GM21515 (cell line): ENCODE results near the gene MATR3.
"Not testable (repeated sequence)": the region's sequence is repeated elsewhere in the genome, so short reads cannot be mapped to it uniquely, and the experiment has no call there.

Source experiments
- ATAC-seq: cut with Tn5 transposase; IDR thresholded peaks from one replicate; pipeline ENCODE4 v1.9.1; 2021; ENCODE audit not compliant: unreplicated experiment

Gene MATR3

DNA sequence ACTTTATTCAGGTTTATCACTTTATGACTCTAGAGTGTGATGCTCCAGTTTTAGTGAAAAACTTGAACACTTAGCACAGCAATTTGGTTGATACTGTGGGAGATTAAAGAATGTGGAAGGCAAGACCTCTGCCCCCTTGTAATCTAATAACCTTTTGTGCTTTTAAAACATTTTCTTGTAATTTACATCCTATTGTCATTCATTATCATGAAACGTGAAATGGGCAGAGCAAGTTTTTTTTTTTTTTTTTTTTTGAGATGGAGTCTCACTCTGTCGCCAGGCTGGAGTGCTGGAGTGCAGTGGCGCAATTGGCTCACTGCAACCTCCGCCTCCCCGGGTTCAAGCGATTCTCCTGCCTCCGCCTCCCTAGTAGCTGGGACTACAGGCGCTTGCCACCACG lies 49.9 kb downstream of the MATR3 start:
- ATAC-seq: no peak

DNA sequence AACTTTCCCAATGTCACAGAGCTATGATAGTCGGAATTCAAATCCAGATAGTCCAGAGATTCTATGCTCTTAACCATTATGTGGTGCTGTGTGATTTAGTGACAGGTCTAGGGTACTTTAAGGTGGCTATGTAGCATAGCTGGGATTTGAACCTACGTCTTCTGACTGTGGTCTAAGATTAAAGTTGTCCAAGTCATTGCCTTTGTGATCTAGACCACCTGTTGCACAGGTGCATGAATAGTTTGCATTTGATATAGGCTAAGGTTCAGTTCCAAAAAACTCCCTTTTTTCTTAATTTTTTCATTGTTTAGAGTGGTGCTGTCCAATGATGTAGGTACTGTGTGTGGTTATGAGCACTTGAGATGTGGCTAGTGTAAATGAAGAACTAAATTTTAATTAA lies 50.6 kb downstream of the MATR3 start:
- no peak for ATAC-seq

DNA sequence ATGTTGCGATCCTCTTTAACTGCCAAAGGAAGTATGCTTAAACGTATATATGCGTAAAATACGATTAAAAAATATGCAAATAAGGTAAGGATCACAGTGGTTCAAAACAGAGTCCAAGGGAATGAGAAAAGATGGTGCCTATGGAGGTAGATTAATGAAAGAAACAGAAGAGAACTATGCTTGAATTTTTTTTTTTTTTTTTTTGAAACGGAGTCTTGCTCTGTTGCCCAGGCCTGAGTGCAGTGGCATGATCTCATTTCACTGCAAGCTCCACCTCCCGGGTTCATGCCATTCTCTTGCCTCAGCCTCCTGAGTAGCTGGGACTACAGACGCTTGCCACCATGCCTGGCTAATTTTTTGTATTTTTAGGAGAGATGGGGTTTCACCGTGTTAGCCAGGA lies 51.9 kb downstream of the MATR3 start:
- not testable (repeated sequence) for ATAC-seq

DNA sequence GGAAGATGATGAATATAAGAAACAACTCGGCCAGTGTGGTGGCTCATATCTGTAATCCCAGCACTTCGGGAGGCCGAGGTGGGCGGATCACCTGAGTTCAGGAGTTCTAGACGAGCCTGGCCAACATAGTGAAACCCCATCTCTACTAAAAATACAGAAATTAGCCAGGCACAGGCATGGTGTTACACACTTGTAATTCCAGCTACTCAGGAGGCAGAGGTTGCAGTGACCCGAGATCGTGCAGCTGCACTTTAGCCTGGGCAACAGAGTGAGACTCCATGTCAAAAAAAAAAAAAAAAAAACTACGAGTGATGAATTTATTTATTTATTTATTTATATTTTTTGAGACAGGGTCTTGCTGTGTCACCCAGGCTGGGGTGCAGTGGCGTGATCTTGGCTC lies 54.3 kb downstream of the MATR3 start:
- not testable (repeated sequence) for ATAC-seq

DNA sequence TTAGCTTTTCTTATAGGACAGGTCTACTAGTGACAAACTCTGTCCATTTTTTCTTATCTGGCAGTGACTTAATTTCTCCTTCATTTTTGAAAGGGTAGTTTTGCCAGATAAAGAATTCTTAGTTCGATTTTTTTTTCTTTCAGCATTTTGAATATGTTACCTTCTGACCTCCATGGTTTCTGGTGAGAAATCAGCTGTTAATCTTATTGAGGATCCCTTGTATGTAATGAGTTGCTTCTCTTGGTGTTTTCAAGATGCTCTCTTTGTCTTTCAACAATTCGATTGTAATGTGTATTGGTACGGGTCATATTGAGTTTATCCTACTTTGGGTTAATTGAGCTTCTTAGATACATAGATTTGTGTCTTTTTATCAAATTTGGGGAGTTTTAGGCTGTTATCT lies 60.6 kb downstream of the MATR3 start:
- no peak for ATAC-seq

DNA sequence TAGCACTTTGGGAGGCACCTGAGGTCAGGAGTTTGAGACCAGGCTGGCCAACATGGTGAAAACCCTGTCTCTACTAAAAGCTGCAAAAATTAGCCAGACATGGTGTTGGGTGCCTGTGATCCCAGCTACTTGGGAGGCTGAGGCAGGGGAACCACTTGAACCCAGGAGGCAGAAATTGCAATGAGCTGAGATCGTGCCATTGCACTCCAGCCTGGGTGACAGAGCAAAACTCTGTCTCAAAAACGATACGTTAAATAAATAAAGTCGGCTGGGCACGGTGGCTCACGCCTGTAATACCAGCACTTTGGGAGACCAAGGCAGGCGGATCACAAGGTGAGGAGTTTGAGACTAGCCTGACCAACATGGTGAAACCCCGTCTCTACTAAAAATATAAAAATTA lies 62.4 kb downstream of the MATR3 start:
- not testable (repeated sequence) for ATAC-seq

DNA sequence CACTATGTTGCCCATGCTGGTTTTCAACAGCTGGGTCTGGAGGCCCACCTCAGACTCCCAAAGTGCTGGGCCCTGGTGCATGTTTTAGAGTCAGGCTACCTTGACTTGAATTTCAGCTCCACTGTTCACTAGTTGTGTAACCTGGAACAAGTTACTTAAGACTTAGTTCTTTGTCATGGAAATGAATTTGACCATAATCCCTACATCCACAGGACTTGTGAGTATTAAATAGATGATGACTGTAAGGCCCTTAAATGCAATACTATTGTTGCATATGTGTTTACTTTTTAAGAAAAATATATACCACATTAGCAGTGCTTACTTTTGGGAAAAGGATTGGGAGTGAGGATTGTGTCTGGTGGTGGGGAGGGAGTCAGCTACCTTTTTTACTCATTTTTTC lies 64.5 kb downstream of the MATR3 start:
- no peak for ATAC-seq

DNA sequence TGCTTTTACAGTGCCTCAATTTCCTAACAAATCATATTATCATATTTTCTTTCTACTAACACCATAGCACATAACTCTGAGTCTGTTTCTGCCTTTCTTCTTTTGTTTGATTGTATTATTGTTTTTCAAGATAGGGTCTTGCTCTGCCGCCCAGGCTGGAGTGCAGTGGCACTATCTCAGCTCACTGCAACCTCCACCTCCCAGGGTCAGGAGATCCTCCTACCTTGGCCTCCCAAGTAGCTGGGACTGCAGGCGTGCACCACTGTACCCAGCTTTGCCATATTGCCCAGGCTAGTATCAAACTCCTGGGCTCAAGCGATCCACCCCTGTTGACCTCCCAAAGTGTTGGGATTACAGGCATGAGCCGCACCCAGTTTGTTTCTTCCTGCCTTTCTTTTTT lies 66.8 kb downstream of the MATR3 start:
- no peak for ATAC-seq

DNA sequence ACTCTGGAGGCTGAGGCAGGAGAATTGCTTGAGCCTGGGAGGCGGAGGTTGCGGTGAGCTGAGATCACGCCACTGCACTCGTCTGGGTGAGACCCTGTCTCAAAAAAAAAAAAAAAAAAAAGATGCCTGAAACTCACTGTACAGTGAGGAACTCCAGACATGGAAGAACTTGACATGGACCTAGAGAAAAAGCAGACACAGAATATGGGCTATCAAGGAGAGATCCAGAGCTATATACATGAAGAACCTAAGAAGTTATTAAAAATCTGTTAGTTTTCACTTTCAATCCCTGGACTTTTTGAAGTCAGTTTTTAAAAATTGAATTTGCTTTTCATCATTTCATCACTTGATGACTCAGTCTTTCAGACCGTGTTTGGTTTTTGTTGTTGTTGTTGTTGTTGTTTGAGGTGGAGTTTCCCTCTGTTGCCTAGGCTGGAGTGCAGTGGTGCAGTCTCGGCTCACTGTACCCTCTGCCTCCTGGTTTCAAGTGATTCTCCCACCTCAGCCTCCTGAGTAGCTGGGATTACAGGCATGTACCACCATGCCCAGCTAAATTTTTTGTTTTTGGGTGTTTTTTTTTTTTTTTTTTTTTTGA lies 68.4 kb downstream of the MATR3 start:
- no peak for ATAC-seq

DNA sequence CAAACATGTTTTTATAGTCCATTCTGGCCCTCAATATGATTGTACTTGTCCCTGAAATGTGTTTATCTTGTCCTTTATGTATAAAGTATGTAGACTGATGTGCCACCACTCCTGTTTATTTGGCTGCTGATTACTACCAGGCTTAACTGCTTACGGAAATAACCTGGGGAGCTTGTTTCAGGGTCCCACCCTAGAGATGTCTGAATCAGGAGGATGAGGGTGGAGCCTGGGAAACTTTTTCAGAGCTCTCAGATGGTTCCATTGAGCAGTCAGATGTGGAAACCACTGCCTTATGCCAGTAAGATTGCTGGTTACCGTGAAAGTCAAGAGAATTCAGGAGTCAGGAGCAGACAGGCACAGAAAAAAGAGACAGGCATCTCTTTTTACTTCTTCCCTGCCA lies 70.4 kb downstream of the MATR3 start:
- ATAC-seq: no peak

DNA sequence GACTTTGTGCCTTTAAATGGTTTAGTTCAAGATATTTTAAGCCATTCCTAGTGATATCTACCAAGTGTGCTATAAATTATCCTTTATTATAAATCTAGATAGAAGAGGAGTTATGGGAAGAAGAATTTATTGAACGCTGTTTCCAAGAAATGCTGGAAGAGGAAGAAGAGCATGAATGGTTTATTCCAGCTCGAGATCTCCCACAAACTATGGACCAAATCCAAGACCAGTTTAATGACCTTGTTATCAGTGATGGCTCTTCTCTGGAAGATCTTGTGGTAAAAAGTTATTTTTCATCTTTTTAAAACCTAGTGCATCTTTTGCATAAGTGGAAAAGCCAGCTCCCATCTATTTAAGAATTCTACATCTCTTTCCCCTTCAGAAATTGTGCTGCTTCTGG lies 70.9 kb downstream of the MATR3 start:
- no peak for ATAC-seq

DNA sequence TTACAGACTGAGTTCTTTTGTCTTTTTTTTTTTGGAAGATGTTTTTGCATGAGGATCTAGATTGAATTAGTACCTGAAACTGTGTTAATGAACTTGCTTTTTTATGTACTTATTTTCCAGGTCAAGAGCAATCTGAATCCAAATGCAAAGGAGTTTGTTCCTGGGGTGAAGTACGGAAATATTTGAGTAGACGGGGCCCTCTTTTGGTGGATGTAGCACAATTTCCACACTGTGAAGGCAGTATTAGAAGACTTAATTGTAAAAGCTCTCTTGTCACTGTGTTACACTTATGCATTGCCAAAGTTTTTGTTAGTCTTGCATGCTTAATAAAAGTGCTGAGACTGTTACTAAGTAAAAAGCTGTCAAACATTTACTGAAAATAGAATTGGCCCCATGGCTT lies 75.1 kb downstream of the MATR3 start:
- ATAC-seq: no peak

DNA sequence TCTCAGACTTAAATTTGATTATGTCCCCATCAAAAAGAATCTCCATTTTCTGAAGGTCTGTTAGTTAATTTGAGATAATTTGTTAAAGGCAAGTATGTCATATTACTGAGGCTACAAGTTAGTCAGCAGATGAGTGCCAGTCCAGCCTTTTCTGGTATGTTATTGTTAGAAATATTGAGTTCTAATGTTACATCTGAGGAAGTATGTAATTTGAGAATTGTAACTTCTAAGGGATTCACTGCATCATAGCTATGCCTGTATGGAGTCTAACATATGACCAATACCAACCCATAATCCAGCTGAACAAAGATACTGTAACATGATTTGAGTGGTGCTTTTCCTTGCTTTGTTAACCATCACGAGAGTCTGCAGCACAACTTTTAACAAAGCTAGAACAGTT lies 75.6 kb downstream of the MATR3 start:
- ATAC-seq: no peak

DNA sequence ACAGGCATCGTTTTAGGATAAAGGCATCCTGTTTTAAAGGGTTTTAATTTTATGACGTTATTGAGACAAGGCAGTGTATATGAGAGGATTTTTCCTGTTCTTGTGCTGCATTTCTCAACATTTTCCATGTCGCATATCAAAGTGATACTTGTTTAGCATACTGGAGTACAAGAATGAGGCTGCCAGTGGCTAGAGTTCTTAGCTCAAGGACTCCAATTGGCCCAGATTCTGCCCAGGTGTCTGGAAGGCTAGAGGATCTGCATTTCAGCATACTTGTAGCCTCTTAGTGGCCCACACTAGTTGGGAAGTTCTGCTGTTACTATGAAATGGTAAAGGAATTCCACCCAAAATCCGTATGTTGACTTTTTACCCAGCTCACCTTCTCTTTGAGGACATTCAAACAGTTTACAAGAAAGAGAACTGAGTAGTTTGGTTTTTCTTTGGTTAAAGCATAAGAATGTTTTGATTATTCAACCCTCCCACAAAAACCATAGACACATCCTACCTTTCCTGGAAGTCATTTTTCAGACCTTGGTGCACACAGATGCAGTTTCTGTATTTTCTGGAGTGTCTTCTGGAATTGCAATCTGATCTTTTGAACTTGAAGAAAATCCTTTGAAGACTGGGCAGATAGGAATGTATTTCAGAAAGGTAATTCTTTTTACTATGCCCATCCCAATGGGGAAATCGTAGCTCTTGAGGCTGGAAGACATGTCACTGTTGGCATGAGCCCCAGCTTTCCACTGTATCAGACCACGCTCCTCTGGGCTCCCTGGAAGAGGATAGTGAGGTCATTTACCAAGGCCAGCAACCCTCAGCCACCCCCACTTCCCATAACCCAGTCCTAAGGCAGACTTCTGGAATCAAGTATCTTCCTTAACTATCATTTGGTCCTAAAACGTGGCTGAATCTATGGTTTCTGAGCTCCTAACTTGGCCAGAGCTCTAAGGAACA lies 78.2 kb downstream of the MATR3 start:
- no peak for ATAC-seq

DNA sequence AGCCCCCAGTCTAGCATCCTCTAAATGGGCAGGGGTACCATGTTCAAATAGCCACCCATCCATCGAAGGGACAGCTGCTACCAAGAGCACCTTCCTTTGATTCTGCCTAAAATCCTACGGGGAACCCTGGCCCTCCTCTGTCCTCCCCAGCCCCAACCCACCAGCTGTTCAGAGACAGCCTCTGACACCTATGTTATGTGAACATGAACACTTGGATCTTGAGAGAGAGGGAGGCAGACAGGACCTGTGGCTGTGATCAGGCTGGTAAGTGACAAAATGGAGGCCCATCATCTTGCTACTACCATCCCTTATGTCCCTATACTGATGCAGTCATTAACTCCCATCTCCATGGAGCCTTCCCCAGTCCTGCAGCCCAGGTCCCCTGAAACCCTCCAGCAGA lies 81.4 kb downstream of the MATR3 start:
- no peak for ATAC-seq

DNA sequence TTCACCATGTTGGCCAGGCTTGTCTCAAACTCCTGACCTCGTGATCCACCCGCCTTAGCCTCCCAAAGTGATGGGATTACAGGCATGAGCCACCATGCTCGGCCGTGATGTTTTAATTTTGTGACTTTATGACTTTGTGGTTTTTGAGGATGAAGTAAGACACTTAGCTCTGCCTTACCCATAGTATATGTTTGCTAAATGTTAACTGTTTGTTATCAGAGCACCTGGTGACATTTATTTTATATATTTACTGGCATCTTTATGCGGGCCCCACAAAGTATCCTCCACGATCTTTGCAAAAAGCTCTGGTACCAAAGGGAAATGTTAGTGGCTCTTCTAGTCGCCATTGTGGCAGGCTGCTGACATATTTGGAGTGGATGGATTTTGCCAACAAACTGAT lies 82.8 kb downstream of the MATR3 start:
- no peak for ATAC-seq

DNA sequence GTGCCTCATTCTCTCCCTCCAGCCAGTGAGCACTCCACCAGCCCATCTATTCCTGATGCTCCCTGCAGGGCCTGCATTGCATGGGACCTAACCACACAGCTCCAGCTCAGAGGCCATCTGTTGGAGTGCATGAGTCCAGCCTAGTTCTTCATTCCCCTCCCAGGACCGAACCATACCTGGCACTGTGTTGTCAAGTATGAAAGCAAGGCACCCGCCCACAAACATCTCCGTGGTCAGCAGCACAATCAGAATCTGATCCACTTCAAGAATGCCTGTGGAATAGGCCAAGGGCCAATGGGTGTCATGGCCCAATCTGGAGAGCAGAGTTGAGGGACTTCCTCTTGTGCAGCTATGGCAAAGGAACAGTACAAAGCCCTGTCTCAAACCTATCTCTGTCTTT lies 83.7 kb downstream of the MATR3 start:
- no peak for ATAC-seq

DNA sequence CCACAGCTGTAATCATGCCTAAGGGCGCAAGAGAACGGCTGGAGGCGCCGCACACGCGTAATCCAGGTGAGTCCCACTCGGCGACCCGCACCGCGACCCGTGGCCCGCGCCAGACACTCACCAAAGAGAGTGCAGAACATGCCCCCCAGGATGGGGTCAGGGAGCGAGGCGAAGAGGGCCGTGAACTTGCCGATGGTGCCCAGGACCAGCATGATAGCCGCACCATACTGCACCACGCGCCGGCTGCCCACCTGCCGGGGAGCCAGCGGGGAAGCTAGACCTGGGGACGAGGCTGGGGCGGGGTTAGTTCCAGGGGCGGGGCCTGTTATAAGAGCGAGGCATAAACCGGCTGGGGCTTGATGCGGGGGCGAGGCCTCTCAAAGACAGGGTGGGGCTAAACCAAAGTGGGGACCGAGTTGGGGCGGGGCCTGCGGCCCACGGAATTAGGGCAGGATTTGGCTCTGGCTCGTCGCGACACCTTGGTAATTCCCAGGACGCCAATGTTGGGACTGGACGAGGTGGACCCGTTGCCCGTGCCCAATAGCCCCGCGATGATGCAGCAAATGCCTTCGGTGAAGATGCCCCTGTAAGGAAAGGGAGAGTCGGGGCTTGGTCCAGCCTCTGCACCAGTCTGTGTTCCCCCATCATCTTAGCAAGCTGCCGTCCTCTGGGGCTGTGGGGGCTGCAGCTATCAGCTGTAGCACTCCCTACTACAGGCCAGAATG lies 84.7 kb downstream of the MATR3 start:
- ATAC-seq: no peak

DNA sequence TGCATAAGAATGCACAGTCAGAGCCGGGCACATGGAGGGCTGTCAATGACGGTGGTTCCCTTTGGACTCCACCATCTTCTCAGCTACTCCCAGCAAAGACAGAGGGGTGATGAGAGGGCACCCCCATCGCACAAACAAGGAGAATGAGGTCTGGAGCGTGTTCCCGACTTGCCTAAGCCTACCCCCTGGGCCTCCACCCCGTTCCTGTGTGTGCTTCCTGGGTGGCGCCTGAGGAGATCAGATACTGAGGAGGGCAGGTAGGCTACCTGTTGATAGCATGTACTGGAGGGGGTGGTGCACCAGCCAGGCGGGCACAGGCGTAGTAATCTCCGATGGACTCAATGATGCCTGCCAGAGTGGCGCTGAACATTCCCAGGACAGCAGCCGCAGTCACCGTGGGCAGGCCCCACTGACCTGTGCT lies 85.4 kb downstream of the MATR3 start:
- ATAC-seq: no peak

DNA sequence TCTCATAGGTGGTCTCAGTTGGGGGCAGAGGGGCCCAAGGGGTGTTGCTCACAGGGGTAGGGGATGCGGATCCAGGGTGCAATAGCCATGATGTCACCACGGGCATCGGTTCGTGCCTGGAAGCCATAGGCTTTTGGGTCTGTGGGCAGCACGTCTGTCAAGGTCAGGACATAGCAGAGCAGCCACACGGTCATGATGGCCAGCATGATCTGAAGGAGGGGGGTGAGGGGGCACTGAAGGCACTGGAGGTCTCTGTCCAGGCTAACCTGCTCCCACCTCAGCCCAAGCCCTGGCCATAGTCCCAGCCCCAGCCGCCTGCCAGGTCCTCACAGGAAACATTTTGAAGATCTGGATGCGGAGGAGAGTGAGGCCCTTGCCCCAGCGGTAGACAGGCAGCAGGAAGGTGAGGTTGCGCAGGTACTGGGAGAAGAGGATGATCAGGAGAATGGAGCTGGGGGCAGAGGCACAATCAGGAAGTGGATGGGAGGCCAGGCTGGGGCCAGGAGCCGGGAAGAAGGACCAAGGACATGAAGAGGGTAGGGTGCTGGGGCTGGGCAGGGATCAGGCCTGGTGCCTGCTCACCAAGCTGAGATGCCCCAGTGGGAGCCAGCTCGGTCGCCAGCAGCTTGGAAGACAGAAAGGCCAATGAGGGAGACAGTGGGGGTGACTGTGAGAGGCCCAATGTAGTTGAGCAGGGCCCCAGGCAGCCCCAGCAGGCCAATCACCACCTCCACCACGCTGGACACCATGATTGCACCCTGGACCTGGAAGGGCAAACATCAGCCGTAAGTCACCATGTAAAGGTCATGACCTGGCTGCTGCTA lies 86.3 kb downstream of the MATR3 start:
- ATAC-seq: no peak
